PFSK-1 (cell line): Measurements from ENCODE around the gene CD48.

Source experiments
- FOXP2 ChIP-seq: optimal IDR thresholded peaks from 2 replicates; pipeline ENCODE3; 2011; ENCODE audit warnings: borderline replicate concordance, control low read depth, inconsistent platforms; ENCODE audit not compliant: insufficient read depth; ENCODE audit errors: extremely low read length, extremely low read depth
- POLR2AphosphoS5 ChIP-seq: IDR thresholded peaks from 2 replicates; pipeline ENCODE4 v1.6.1; 2012; ENCODE audit warnings: low read depth, mild to moderate bottlenecking, control low read depth, low read length, moderate library complexity
- SIN3A ChIP-seq: IDR thresholded peaks from 2 replicates; pipeline ENCODE4 v1.6.1; 2012; ENCODE audit warnings: mild to moderate bottlenecking, low read length, moderate library complexity, borderline replicate concordance; ENCODE audit not compliant: insufficient read depth
- TAF1 ChIP-seq: IDR thresholded peaks from 2 replicates; pipeline ENCODE4 v1.6.1; 2012; ENCODE audit warnings: low read length, control low read depth, borderline replicate concordance; ENCODE audit not compliant: insufficient read depth
- TF ChIP-seq, protein P1 (sequence below), 2 experiments: IDR thresholded peaks; 2 replicates each; pipeline versions ENCODE4 v1.6.1 to v1.8.0; 2011 to 2012; ENCODE audit warnings: low read depth in 2 of 2, low read length in 2 of 2, control low read depth in 1 of 2, inconsistent platforms in 1 of 2, mild to moderate bottlenecking in 1 of 2, moderate library complexity in 1 of 2; ENCODE audit not compliant: insufficient read depth in 1 of 2

CD48 gene

DNA sequence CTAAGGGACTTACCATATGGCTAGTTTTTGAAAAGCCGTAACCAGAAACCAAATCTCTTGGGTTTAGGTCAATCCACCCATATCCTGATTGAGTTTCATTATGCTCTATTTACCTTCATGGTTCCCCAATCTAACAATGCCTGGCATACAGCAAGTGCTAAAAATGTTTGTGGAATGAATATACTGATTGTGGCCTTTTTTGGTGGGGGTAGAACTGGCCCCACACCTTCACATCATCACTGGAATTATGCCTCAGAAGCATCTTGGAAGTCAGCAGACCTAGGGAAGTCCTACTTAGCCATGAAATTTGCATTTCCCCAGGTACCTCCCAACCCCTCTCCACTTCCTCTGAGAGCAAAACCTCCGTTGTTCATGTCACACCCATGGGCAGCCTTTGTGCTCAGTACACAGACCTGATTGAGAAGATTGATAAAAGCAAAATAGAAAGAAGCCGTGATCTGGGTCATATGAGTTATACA, 47.0 kb downstream of the CD48 start:
- TF ChIP-seq POLR2AphosphoS5 (no peak), FOXP2 (no peak)
- TF ChIP-seq, protein P1, sequence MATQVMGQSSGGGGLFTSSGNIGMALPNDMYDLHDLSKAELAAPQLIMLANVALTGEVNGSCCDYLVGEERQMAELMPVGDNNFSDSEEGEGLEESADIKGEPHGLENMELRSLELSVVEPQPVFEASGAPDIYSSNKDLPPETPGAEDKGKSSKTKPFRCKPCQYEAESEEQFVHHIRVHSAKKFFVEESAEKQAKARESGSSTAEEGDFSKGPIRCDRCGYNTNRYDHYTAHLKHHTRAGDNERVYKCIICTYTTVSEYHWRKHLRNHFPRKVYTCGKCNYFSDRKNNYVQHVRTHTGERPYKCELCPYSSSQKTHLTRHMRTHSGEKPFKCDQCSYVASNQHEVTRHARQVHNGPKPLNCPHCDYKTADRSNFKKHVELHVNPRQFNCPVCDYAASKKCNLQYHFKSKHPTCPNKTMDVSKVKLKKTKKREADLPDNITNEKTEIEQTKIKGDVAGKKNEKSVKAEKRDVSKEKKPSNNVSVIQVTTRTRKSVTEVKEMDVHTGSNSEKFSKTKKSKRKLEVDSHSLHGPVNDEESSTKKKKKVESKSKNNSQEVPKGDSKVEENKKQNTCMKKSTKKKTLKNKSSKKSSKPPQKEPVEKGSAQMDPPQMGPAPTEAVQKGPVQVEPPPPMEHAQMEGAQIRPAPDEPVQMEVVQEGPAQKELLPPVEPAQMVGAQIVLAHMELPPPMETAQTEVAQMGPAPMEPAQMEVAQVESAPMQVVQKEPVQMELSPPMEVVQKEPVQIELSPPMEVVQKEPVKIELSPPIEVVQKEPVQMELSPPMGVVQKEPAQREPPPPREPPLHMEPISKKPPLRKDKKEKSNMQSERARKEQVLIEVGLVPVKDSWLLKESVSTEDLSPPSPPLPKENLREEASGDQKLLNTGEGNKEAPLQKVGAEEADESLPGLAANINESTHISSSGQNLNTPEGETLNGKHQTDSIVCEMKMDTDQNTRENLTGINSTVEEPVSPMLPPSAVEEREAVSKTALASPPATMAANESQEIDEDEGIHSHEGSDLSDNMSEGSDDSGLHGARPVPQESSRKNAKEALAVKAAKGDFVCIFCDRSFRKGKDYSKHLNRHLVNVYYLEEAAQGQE (IDR thresholded peaks at IDR 0.05; ENCODE audit: insufficient read depth in 1 of 2, low read depth in 2 of 2, low read length in 2 of 2), result no peak

DNA sequence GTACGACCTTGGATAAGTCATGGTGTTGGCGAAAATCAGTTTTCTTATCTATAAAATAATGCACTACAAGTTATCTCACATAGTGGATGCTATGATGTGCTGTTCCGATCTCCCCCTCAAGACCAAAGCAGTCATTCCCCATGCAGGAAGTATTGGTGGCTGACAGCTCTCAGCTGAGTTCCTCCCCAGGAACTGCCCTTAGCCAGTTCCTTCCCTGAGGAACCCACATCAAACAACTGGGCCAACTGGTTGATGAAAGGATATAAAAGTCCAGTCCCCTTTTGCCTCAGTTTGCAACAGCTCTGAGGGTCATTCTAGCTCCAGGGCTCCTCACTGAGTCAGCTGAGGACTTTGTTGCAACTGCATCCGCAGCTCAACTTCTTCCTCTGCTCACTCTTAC, 48.7 kb downstream of the CD48 start:
- TF ChIP-seq POLR2AphosphoS5 (no peak), FOXP2 (no peak), SIN3A (no peak), TAF1 (no peak)
- TF ChIP-seq, protein P1 (IDR thresholded peaks at IDR 0.05; ENCODE audit: insufficient read depth in 1 of 2, low read depth in 2 of 2, low read length in 2 of 2), result no peak

DNA sequence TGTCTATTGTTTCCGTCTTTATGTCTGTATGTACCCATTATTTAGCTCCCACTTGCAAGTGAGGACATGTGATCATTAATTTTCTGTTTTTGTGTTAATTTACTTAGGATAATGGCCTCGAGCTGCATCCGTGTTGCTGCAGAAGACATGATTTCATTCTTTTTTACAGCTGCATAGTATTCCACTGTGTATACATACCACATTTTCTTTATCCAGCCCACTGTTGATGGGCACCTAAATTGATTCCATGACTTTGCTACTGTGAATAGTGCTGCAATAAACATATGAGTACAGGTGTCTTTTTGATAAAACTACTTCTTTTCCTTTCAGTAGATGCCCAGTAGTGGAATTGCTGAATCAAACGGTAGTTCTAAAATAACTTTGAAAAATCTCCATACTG, 52.1 kb downstream of the CD48 start:
- TF ChIP-seq FOXP2, result no peak
- TF ChIP-seq TAF1, result no peak
- no peak for TF ChIP-seq POLR2AphosphoS5
- no peak for TF ChIP-seq SIN3A
- TF ChIP-seq, protein P1 (IDR thresholded peaks at IDR 0.05; ENCODE audit: insufficient read depth in 1 of 2, low read depth in 2 of 2, low read length in 2 of 2), result no peak

DNA sequence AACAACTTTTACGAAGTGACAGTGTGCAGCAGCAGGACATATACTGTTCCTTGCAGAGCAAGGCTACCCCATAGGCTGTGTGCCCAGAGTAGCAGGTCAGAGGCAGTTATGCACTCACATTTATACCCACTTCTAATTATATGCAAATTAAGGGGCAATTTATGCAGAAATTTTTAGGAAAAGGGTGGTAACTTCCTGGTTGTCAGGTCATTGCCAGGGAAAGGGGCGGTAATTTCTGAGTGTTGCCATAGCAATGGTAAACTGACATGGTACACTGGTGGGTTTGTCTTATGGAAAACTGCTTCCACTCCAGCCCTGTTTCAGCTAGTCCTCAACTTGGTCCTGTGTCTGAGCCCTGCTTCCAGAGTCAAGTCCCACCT, 52.8 kb downstream of the CD48 start:
- no peak for TF ChIP-seq SIN3A
- TF ChIP-seq POLR2AphosphoS5, result no peak
- TF ChIP-seq, protein P1 (IDR thresholded peaks at IDR 0.05; ENCODE audit: insufficient read depth in 1 of 2, low read depth in 2 of 2, low read length in 2 of 2), result no peak
- TF ChIP-seq FOXP2, result no peak
- no peak for TF ChIP-seq TAF1

DNA sequence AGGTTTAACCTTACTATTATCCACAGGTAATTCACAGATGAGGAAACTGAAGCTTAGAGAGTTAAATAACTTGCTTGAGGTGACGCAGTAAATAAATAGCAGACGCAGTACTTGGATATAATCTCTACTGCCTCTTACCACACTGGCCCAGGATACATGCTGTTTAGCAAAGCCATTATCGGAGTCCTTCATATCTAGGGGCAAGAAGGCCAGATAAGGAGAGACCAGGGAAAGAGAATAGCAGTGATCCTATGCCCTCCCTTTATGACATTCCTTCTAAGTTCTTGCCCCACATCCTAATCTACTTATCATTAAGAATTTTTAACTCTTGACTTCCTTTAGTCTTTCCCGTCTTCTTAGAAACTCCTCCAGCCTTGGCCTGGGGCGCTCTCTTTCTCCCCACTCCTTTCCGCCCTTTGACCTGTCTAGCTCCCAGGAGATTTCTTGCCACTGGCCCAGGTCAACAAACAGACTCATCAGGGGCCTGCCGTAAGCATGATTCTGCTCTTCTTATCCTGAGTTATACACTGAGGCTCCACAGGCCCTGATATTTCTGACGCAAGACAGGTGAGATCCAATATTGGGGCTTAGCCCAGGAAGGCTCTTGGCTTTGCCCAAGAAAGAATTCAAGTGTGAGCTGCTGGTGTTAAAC, 53.3 kb downstream of the CD48 start:
- TF ChIP-seq, protein P1 (IDR thresholded peaks at IDR 0.05; ENCODE audit: insufficient read depth in 1 of 2, low read depth in 2 of 2, low read length in 2 of 2), result no peak
- TF ChIP-seq FOXP2 (no peak), POLR2AphosphoS5 (no peak), TAF1 (no peak), SIN3A (no peak)
